HG03025 (cell line): Measurements from ENCODE around the gene RTP3.
"Not testable (repeated sequence)": the region's sequence is repeated elsewhere in the genome, so short reads cannot be mapped to it uniquely, and the experiment has no call there.

ENCODE experiments used
- ATAC-seq: cut with Tn5 transposase; IDR thresholded peaks from one replicate; pipeline ENCODE4 v1.9.1; 2021; ENCODE audit warnings: mild to moderate bottlenecking, moderate library complexity; ENCODE audit not compliant: unreplicated experiment, low FRiP score

The RTP3 gene

DNA sequence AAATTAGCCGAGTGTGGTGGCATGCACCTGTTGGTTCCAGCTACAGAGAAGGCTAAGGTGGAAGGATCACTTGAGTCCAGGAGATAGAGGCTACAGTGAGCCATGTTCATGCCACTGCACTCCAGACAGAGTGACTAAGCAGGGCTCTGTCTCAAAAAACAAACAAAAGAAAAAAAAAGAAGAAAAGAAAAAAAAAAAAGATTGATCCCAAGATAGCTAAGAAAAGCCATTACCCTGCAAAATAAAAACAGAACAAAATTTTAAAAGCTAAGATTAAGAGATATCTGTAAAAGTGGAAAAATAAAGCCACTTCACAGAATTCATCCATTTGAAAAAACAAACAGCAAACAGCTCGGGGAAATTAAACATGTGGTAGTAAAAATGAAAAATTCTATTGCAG is 44.6 kb downstream of the RTP3 start:
- no peak for ATAC-seq

DNA sequence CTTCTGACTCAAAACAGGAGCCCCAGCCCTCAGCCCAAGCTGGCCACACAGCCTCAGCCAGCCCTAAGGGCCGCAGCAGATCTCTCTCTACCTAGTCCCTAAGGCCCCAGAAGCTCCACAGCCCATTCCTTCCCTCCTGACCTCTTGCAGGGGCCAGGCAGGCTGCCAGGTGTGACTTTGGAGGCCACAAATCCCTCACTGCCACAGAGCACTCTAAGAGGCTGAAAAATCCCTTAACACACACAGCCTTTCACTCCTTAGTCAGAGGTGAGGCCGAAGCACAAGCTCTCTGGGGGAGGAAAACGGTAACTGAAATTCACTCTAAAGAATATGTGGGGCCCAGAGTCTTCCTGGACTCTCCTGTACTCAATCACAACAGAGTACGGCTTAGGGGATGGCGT is 45.0 kb downstream of the RTP3 start:
- no peak for ATAC-seq

DNA sequence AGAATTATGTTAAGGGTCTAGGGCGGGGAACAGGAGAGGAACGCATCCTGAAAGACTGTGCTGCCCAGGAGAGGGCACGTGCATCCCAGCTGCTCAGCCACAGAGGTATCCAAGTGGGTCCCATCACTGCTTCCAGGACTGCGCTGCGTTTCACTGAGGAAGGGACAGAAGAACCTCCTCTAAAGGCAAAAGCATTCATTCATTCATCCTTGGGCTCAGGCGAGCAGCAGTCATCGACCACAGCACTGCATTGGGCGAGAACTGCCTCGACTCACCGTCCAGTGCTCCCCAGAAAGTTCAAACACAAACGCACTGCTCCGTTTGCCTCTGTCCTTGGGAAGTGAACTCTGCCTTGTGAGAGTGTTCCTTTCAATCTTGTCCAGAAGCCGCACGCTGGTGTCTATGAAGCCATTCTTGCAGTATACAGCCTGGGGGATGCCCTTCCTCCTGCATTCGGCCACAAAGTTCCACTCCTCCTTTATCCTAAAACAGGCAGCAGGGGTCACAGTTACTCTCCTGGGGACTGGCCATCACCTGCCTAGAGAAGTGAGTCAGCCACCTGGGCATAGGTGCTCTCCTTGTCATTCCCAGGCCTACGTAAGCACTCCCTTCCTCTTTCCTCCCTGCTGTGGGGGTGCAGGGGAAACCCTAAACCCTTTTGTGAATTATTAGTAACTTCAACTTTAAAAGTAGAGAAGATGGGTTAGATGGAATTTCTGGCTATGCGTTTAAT is 47.2 kb downstream of the RTP3 start:
- ATAC-seq = no peak

DNA sequence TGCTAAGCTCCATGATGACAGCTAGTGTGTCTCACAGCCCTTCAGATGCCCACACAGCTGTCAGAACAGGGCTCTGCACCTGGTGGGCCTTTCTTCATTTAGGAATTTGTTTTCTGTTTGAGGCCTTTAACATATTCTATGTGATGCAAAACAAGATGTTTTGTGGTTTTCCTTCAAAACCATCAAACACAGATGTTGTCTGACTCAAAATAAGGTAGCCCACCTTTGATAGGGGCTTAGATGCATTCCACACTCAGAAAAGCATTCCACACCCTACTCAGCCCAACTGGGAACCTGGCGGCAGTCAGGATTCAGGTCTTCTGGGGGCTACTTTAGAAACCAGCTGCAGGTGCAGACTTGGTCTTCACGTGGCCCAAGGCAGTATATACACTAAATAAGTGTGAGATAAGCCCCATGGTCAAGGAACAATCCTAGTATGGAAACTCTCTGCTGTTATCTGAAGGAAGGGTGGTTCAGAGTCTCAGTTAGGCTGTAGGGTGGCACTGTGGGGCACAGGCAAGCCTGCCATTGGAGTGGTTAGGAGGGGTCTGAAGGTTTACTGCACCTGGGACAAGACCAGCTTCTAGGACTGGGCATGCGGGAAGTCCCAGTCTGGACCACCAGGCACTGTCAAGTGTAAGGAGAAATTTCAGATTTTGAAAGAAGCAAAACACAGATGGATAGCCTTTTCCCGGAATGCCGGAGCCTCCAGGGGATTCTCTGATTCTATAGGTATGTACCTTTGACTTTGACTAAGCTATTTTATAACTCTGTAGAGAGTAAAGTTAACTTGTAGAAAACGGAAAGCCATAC is 48.2 kb downstream of the RTP3 start:
- ATAC-seq = no peak

DNA sequence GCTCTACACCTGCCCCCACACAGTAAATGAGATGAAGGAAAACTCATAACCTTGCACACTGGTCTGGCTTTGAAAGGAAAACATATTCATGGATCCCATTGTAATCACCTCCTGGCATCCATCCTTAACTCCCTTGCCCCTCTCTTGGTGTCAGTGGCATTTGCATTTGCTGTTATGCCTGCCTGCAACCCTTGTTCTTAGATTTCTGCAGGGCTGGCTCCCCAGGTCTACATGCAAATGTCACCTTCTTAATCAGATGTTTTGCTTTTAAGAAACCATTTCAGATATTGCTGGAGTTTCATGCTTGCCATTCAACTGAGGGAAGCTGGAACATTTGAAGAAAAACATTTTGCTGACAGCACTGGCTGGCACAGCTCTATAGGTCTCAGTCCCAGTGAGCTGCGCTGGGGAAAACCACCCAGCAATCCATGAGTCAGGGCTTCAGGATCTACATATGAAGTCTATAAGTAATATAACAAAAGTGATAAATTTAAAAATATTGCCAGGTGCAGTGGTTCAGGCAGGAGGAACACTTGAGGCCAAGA is 49.2 kb downstream of the RTP3 start:
- ATAC-seq = no peak

DNA sequence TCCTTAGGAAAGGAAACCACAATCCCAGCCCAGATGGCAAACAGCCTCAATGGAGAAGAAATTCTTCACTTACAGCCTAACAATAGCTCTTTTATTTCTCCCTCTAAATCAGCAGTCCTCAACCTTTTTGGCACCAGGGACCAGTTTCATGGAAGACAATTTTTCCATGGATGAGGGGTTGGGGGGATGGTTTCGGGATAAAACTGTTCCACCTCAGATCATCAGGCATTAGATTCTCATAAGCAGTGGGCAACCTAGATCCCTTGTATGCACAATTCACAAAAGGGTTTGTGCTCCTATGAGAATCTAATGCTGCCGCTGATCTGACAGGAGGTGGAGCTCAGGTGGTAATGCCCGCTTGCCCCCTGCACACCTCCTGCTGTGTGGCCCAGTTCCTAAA is 50.8 kb downstream of the RTP3 start:
- ATAC-seq = not testable (repeated sequence)

DNA sequence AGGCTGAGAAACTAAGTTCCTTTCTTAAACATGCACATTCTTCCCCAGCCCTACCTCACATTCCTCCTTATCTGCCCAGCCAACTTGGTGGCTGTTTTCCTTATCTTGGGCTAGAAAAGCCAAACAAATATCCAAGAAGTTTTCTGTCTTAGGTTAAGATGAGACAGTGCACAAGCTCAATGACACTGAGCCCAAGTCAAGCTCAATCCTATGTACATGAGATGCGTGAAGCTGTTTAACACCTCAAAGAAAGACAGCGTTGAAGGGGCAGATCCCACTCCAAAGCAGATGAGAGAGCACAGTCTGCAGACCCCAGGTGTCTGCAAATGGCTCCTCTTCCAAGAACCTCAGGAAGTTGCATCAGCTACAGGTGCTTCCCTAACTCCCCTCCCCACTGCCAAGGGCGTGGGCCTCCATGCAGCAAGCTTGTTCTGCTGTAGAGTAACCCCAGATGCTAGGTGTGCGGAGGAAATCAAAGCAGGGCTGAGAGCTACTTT is 51.7 kb downstream of the RTP3 start:
- no peak for ATAC-seq

DNA sequence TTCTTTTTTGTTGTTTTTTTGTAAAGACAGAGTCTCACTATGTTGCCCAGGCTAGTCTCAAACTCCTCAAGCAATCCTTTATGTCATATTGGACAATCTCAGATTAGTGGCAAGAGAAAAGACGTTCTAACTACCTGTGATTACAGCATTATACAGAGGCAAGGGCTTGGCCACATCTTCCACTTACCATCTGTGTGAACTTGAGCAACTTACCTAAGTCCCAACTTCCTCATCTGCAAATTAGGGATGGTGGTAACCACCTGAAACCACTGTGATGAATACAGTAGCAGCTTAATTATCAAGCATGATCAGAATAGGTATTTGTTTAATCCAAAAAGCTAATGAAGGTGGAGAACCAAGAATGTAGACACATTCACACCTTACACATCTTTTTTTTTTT is 52.2 kb downstream of the RTP3 start:
- ATAC-seq = no peak
